ENCODE data around the gene XRCC3.

Gene XRCC3

GRCh38 chr14:103755060-103755459 is 39.8 kb upstream of the XRCC3 start:
- H3K27me3 ChIP-seq: no peaks in the 10 kb centered on the region
- no peaks in the 10 kb centered on the region for H3K36me3 ChIP-seq
- no peaks in the 10 kb centered on the region for H3K9me3 ChIP-seq
- no peaks in the 10 kb centered on the region for H3K4me1 ChIP-seq (ENCODE audit: control insufficient read depth in 1 of 2, insufficient read depth in 1 of 2, low read depth in 1 of 2, low read length in 1 of 2)
- TF ChIP-seq CTCF (IDR thresholded peaks at IDR 0.05): no peak
- H3K27ac ChIP-seq: no peak overlapping the region
- H3K4me3 ChIP-seq (ENCODE audit: low read depth in 1 of 2, low read length in 1 of 2): no peak overlapping the region

- Histone ChIP-seq H3K36me3 (no peaks in the 10 kb centered on the region), H3K27ac (no peak overlapping the region), H3K4me3 (ENCODE audit: low read depth in 1 of 2, low read length in 1 of 2) (no peak overlapping the region), H3K4me1 (ENCODE audit: control insufficient read depth in 1 of 2, insufficient read depth in 1 of 2, low read depth in 1 of 2, low read length in 1 of 2) (no peaks in the 10 kb centered on the region), H3K27me3 (no peaks in the 10 kb centered on the region), H3K9me3 (no peaks in the 10 kb centered on the region)
- no peak for TF ChIP-seq CTCF (IDR thresholded peaks at IDR 0.05)
These were observed 38.5 kb upstream of the XRCC3 start for GRCh38 chr14:103753774-103754173.

- Histone ChIP-seq H3K4me3 (ENCODE audit: low read depth in 1 of 2, low read length in 1 of 2) (no peak overlapping the region), H3K9me3 (no peaks in the 10 kb centered on the region), H3K27me3 (no peaks in the 10 kb centered on the region), H3K27ac (no peak overlapping the region), H3K36me3 (no peaks in the 10 kb centered on the region), H3K4me1 (ENCODE audit: control insufficient read depth in 1 of 2, insufficient read depth in 1 of 2, low read depth in 1 of 2, low read length in 1 of 2) (no peaks in the 10 kb centered on the region)
- no peak for TF ChIP-seq CTCF (IDR thresholded peaks at IDR 0.05)
These were observed 34.6 kb upstream of the XRCC3 start for GRCh38 chr14:103749860-103750259.

GRCh38 chr14:103749452-103749851 is 34.2 kb upstream of the XRCC3 start:
- H3K36me3 ChIP-seq: no peaks in the 10 kb centered on the region
- no peaks in the 10 kb centered on the region for H3K9me3 ChIP-seq
- no peaks in the 10 kb centered on the region for H3K27me3 ChIP-seq
- no peak for TF ChIP-seq CTCF (IDR thresholded peaks at IDR 0.05)
- no peaks in the 10 kb centered on the region for H3K4me1 ChIP-seq (ENCODE audit: control insufficient read depth in 1 of 2, insufficient read depth in 1 of 2, low read depth in 1 of 2, low read length in 1 of 2)
- H3K27ac ChIP-seq: no peak overlapping the region
- H3K4me3 ChIP-seq (ENCODE audit: low read depth in 1 of 2, low read length in 1 of 2): no peak overlapping the region

GRCh38 chr14:103748534-103748857 is 33.2 kb upstream of the XRCC3 start:
- TF ChIP-seq CTCF (IDR thresholded peaks at IDR 0.05): no peak
- no peaks in the 10 kb centered on the region for H3K27me3 ChIP-seq
- H3K27ac ChIP-seq: no peak overlapping the region
- H3K4me3 ChIP-seq (ENCODE audit: low read depth in 1 of 2, low read length in 1 of 2): no peak overlapping the region
- no peaks in the 10 kb centered on the region for H3K9me3 ChIP-seq
- H3K36me3 ChIP-seq: no peaks in the 10 kb centered on the region
- H3K4me1 ChIP-seq (ENCODE audit: control insufficient read depth in 1 of 2, insufficient read depth in 1 of 2, low read depth in 1 of 2, low read length in 1 of 2): no peaks in the 10 kb centered on the region

GRCh38 chr14:103746701-103747100 is 31.4 kb upstream of the XRCC3 start:
- Histone ChIP-seq H3K9me3 (no peaks in the 10 kb centered on the region), H3K27ac (no peak overlapping the region), H3K4me1 (ENCODE audit: control insufficient read depth in 1 of 2, insufficient read depth in 1 of 2, low read depth in 1 of 2, low read length in 1 of 2) (peaks cover 0 to under 1% of the 10 kb centered on the region in 2 experiments), H3K27me3 (no peaks in the 10 kb centered on the region), H3K4me3 (ENCODE audit: low read depth in 1 of 2, low read length in 1 of 2) (no peak overlapping the region), H3K36me3 (no peaks in the 10 kb centered on the region)
- no peak for TF ChIP-seq CTCF (IDR thresholded peaks at IDR 0.05)

Measured in neutrophil (primary cell).